Body of pancreas (tissue), 4 donors: ENCODE results near the gene CPNE5.

Source experiments
- POLR2A ChIP-seq, 3 donors: fragments of 450-650 bp; IDR thresholded peaks; one replicate each; pipeline ENCODE4 v1.6.1; 2016; ENCODE audit warnings: antibody characterized with exemption in 3 of 3, mild to moderate bottlenecking in 2 of 3
- TF ChIP-seq, protein P1 (sequence below), 7 experiments: fragments of 450-650 bp in 4 of 7; fragments of 200-600 bp in 3 of 7; sonication (generic) in 3 of 7; IDR thresholded peaks; one replicate each; pipeline ENCODE4 v1.5.1; 2016 to 2019; ENCODE audit warnings: antibody characterized with exemption in 7 of 7

DNA sequence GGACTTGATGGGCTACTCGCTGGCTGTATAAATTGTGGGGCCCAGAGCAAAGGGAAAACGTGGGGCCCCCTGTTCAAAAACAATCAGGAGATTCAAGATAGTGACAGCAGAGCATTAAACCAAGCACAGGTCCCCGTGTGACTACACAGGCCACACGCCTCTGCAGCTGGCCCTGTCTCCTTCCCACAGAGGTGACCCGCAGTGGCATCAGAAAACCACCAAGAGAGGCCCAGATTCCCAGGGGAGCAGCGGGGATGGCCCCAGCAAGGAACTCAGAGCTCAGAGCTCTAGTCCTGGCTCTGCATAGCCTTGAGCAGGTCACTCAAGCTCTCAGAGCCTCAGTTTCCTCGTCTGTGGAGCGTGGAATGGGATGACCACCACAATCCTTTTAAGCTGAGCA is 57.6 kb downstream of the CPNE5 start:
- TF ChIP-seq, protein P1, sequence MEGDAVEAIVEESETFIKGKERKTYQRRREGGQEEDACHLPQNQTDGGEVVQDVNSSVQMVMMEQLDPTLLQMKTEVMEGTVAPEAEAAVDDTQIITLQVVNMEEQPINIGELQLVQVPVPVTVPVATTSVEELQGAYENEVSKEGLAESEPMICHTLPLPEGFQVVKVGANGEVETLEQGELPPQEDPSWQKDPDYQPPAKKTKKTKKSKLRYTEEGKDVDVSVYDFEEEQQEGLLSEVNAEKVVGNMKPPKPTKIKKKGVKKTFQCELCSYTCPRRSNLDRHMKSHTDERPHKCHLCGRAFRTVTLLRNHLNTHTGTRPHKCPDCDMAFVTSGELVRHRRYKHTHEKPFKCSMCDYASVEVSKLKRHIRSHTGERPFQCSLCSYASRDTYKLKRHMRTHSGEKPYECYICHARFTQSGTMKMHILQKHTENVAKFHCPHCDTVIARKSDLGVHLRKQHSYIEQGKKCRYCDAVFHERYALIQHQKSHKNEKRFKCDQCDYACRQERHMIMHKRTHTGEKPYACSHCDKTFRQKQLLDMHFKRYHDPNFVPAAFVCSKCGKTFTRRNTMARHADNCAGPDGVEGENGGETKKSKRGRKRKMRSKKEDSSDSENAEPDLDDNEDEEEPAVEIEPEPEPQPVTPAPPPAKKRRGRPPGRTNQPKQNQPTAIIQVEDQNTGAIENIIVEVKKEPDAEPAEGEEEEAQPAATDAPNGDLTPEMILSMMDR (IDR thresholded peaks at IDR 0.05): no peak
- no peak for TF ChIP-seq POLR2A (IDR thresholded peaks at IDR 0.05)
